HCT116 (cell line): Measurements from ENCODE around the gene PDGFD.

Experiments used
- CBX3 ChIP-seq: IDR thresholded peaks from 2 replicates; pipeline ENCODE4 v1.6.1; 2012; ENCODE audit warnings: low read depth
- ELF1 ChIP-seq: IDR thresholded peaks from 2 replicates; pipeline ENCODE4 v1.6.1; 2012; ENCODE audit warnings: low read depth, borderline replicate concordance
- EZH2 ChIP-seq: fragments of 200-600 bp; sonication (generic); IDR thresholded peaks from 2 replicates; pipeline ENCODE4 v1.6.1; 2017; ENCODE audit warnings: antibody characterized with exemption, mixed run types
- EZH2phosphoT487 ChIP-seq: fragments of 200-600 bp; IDR thresholded peaks from 2 replicates; pipeline ENCODE4 v1.6.1; 2018; ENCODE audit warnings: antibody characterized with exemption, borderline replicate concordance
- POLR2A ChIP-seq: IDR thresholded peaks from 2 replicates; pipeline ENCODE4 v1.7.0; 2011; ENCODE audit warnings: borderline replicate concordance; ENCODE audit not compliant: insufficient read depth, insufficient read length; ENCODE audit errors: extremely low read depth
- POLR2AphosphoS5 ChIP-seq: IDR thresholded peaks from 2 replicates; pipeline ENCODE4 v1.6.1; 2011; ENCODE audit warnings: mild to moderate bottlenecking, low read depth, low read length, moderate library complexity
- RAD21 ChIP-seq: IDR thresholded peaks from 2 replicates; pipeline ENCODE4 v1.6.1; 2012; ENCODE audit warnings: low read depth, mild to moderate bottlenecking
- SIN3A ChIP-seq: IDR thresholded peaks from 2 replicates; pipeline ENCODE4 v1.6.1; 2012; ENCODE audit warnings: low read depth
- TCF7L2 ChIP-seq: IDR thresholded peaks from 2 replicates; pipeline ENCODE4 v1.7.0; 2011; ENCODE audit warnings: borderline replicate concordance, inconsistent platforms; ENCODE audit not compliant: insufficient read depth, insufficient read length; ENCODE audit errors: extremely low read depth
- TF ChIP-seq, protein P1 (sequence below), 3 experiments: fragments of 200-600 bp in 1 of 3; sonication (generic) in 1 of 3; IDR thresholded peaks in 2 of 3; conservative IDR thresholded peaks in 1 of 3; 2 replicates each; pipeline ENCODE4 v1.5.1; 2012 to 2017; ENCODE audit warnings: low read depth in 2 of 3, low read length in 2 of 3, antibody characterized with exemption in 1 of 3, borderline replicate concordance in 1 of 3, control low read depth in 1 of 3, mild to moderate bottlenecking in 1 of 3, mixed read lengths in 1 of 3, mixed run types in 1 of 3, moderate library complexity in 1 of 3; ENCODE audit not compliant: insufficient read depth in 1 of 3
- TF ChIP-seq, protein P2 (sequence below): IDR thresholded peaks from 2 replicates; pipeline ENCODE4 v1.6.1; 2012
- TF ChIP-seq, protein P3 (sequence below): IDR thresholded peaks from 2 replicates; pipeline ENCODE4 v1.6.1; 2012; ENCODE audit warnings: low read depth

DNA sequence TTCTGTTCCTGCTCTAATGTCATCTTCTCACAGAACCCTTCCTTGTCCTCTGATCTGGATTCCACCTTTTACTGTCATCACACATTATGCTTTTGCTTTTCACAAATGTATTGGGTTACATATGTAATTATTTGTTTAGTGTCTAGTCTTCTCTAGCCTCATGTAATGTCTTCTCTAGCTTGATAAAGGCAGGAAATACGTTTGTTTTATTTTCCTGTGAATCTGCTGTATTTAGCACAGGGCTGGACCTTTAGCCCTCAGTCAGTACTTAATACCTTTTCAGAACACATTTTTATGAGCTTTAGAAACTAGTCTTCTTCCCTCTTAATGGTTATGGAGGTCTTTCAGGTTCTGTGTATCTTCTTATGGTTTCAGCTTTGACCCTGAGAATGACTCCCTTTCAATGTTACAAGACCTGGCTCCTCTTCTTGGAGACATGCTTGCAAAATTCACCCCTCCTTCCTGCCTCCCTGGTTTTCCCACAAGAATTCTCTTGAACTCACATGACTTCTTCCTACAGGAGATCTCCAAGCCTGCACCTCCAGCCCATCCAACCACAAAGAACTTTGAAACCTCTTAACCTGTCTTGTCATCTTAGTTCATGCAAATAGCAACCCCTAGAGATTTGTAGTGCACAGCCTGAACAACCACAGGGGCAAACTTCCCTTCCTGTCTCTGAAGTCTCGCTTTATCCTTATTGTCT is 260.2 kb downstream of the PDGFD start:
- TF ChIP-seq EZH2phosphoT487 (no peak), EZH2 (no peak), POLR2AphosphoS5 (no peak), CBX3 (no peak), ELF1 (no peak), POLR2A (no peak), TCF7L2 (no peak), SIN3A (no peak), RAD21 (no peak)
- TF ChIP-seq, protein P1, sequence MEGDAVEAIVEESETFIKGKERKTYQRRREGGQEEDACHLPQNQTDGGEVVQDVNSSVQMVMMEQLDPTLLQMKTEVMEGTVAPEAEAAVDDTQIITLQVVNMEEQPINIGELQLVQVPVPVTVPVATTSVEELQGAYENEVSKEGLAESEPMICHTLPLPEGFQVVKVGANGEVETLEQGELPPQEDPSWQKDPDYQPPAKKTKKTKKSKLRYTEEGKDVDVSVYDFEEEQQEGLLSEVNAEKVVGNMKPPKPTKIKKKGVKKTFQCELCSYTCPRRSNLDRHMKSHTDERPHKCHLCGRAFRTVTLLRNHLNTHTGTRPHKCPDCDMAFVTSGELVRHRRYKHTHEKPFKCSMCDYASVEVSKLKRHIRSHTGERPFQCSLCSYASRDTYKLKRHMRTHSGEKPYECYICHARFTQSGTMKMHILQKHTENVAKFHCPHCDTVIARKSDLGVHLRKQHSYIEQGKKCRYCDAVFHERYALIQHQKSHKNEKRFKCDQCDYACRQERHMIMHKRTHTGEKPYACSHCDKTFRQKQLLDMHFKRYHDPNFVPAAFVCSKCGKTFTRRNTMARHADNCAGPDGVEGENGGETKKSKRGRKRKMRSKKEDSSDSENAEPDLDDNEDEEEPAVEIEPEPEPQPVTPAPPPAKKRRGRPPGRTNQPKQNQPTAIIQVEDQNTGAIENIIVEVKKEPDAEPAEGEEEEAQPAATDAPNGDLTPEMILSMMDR (IDR thresholded peaks at IDR 0.05 in 2 of 3, conservative IDR thresholded peaks at IDR 0.05 in 1 of 3; ENCODE audit: borderline replicate concordance in 1 of 3, insufficient read depth in 1 of 3, low read depth in 2 of 3, low read length in 2 of 3), result no peak
- TF ChIP-seq, protein P2, sequence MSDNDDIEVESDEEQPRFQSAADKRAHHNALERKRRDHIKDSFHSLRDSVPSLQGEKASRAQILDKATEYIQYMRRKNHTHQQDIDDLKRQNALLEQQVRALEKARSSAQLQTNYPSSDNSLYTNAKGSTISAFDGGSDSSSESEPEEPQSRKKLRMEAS, result no peak
- TF ChIP-seq, protein P3, sequence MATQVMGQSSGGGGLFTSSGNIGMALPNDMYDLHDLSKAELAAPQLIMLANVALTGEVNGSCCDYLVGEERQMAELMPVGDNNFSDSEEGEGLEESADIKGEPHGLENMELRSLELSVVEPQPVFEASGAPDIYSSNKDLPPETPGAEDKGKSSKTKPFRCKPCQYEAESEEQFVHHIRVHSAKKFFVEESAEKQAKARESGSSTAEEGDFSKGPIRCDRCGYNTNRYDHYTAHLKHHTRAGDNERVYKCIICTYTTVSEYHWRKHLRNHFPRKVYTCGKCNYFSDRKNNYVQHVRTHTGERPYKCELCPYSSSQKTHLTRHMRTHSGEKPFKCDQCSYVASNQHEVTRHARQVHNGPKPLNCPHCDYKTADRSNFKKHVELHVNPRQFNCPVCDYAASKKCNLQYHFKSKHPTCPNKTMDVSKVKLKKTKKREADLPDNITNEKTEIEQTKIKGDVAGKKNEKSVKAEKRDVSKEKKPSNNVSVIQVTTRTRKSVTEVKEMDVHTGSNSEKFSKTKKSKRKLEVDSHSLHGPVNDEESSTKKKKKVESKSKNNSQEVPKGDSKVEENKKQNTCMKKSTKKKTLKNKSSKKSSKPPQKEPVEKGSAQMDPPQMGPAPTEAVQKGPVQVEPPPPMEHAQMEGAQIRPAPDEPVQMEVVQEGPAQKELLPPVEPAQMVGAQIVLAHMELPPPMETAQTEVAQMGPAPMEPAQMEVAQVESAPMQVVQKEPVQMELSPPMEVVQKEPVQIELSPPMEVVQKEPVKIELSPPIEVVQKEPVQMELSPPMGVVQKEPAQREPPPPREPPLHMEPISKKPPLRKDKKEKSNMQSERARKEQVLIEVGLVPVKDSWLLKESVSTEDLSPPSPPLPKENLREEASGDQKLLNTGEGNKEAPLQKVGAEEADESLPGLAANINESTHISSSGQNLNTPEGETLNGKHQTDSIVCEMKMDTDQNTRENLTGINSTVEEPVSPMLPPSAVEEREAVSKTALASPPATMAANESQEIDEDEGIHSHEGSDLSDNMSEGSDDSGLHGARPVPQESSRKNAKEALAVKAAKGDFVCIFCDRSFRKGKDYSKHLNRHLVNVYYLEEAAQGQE, result no peak
